HUES64 (cell line): ENCODE measurements around the gene C20orf204.

Experiments used
- H3K27ac ChIP-seq: 2 replicates; pipeline ENCODE4 v1.7.0; 2013; ENCODE audit warnings: low read depth, low read length, inconsistent platforms
- H3K27me3 ChIP-seq: 2 replicates; pipeline ENCODE4 v1.6.1; 2013; ENCODE audit warnings: mild to moderate bottlenecking, low read length; ENCODE audit not compliant: insufficient read depth
- H3K36me3 ChIP-seq: 2 replicates; pipeline ENCODE4 v1.6.1; 2013; ENCODE audit warnings: mild to moderate bottlenecking, low read length; ENCODE audit not compliant: insufficient read depth
- H3K4me1 ChIP-seq: 2 replicates; pipeline ENCODE4 v1.6.1; 2013; ENCODE audit warnings: mild to moderate bottlenecking, low read length, moderate library complexity; ENCODE audit not compliant: insufficient read depth
- H3K4me3 ChIP-seq: 2 replicates; pipeline ENCODE4 v1.5.1; 2013; ENCODE audit warnings: mild to moderate bottlenecking, low read length, moderate library complexity
- H3K9ac ChIP-seq: 2 replicates; pipeline ENCODE4 v1.6.1; 2013; ENCODE audit warnings: mild to moderate bottlenecking, low read depth, low read length
- H3K9me3 ChIP-seq: 2 replicates; pipeline ENCODE4 v1.6.1; 2013; ENCODE audit warnings: low read depth, low read length; ENCODE audit not compliant: insufficient read depth
- WGBS: fragments of 150-250, 120-280 bp; methylation state at CpG from one replicate; pipeline ENCODE4 v1.1.7; 2013; ENCODE audit warnings: missing lambda C conversion rate; 5-methylcytosine and 5-hydroxymethylcytosine counted together

The C20orf204 gene

GRCh38 chr20:64077094-64077493, 41.1 kb downstream of the C20orf204 start:
- no peaks in the 10 kb centered on the region for H3K9me3 ChIP-seq
- peaks cover 20% of the 10 kb centered on the region for H3K27me3 ChIP-seq
- WGBS: 92% methylated on average over 8 of the region's 8 CpGs
- H3K27ac ChIP-seq: no peak overlapping the region
- peaks cover 13% of the 10 kb centered on the region; the same call in 1 of the 2 replicates for H3K4me1 ChIP-seq
- no peak overlapping the region for H3K4me3 ChIP-seq
- peaks cover 7% of the 10 kb centered on the region for H3K36me3 ChIP-seq
- H3K9ac ChIP-seq: no peak overlapping the region

- peaks cover 7% of the 10 kb centered on the region for H3K36me3 ChIP-seq
- no peak overlapping the region for H3K9ac ChIP-seq
- no peak overlapping the region for H3K4me3 ChIP-seq
- WGBS: 91% methylated on average over 7 of the region's 7 CpGs
- H3K27me3 ChIP-seq: peaks cover 24% of the 10 kb centered on the region
- no peaks in the 10 kb centered on the region for H3K9me3 ChIP-seq
- H3K27ac ChIP-seq: no peak overlapping the region
- peaks cover 13% of the 10 kb centered on the region; the same call in 1 of the 2 replicates for H3K4me1 ChIP-seq
These were observed 41.5 kb downstream of the C20orf204 start for GRCh38 chr20:64077541-64077875.

- no peak overlapping the region for H3K4me3 ChIP-seq
- H3K9me3 ChIP-seq: no peaks in the 10 kb centered on the region
- 80% methylated on average over 15 of the region's 15 CpGs for WGBS
- H3K27me3 ChIP-seq: peaks cover 29% of the 10 kb centered on the region
- peaks cover 16% of the 10 kb centered on the region for H3K4me1 ChIP-seq
- peaks cover 7% of the 10 kb centered on the region for H3K36me3 ChIP-seq
- H3K9ac ChIP-seq: no peak overlapping the region
- no peak overlapping the region for H3K27ac ChIP-seq
These were observed 42.0 kb downstream of the C20orf204 start for GRCh38 chr20:64077876-64078551.

GRCh38 chr20:64078934-64079272, 42.9 kb downstream of the C20orf204 start:
- Histone ChIP-seq H3K4me1 (peaks cover 17% of the 10 kb centered on the region), H3K9ac (peak overlapping the region; percentile 83), H3K36me3 (peaks cover 2% of the 10 kb centered on the region), H3K27me3 (peaks cover 37% of the 10 kb centered on the region), H3K4me3 (peak overlapping the region; percentile 73), H3K9me3 (no peaks in the 10 kb centered on the region), H3K27ac (no peak overlapping the region)
- WGBS: 51% methylated on average over 3 of the region's 4 CpGs

GRCh38 chr20:64079273-64080012, 43.5 kb downstream of the C20orf204 start, which contains the start of gene RGS19:
TSS of gene RGS19 (minus strand) at chr20:64079518. CDS start at chr20:64076886, 2,632 bp downstream.
- H3K4me1 ChIP-seq: peaks cover 17% of the 10 kb centered on the region
- H3K27ac ChIP-seq: no peak within 1 kb of the TSS
- under 1% methylated on average over 71 of the region's 73 CpGs for WGBS
- peak within 1 kb of the TSS; percentile 78 for H3K4me3 ChIP-seq
- H3K36me3 ChIP-seq: no peaks in the 10 kb centered on the region
- no peaks in the 10 kb centered on the region for H3K9me3 ChIP-seq
- H3K9ac ChIP-seq: peak within 1 kb of the TSS; percentile 83
- peaks cover 42% of the 10 kb centered on the region for H3K27me3 ChIP-seq

GRCh38 chr20:64080013-64080812, 44.2 kb downstream of the C20orf204 start, which contains the start of gene OPRL1:
TSS of gene OPRL1 (plus strand) at chr20:64080082. CDS start at chr20:64092721, 12,639 bp downstream.
- Histone ChIP-seq H3K9me3 (no peaks in the 10 kb centered on the region), H3K27me3 (peaks cover 50% of the 10 kb centered on the region), H3K4me3 (peak within 1 kb of the TSS; percentile 78), H3K4me1 (peaks cover 17% of the 10 kb centered on the region), H3K36me3 (no peaks in the 10 kb centered on the region), H3K9ac (peak within 1 kb of the TSS; percentile 83), H3K27ac (no peak within 1 kb of the TSS)
- WGBS: 10% methylated on average over 62 of the region's 62 CpGs

- no peaks in the 10 kb centered on the region for H3K9me3 ChIP-seq
- H3K4me1 ChIP-seq: peaks cover 17% of the 10 kb centered on the region
- H3K27ac ChIP-seq: no peak overlapping the region
- no peak overlapping the region for H3K9ac ChIP-seq
- H3K27me3 ChIP-seq: peaks cover 58% of the 10 kb centered on the region
- 88% methylated on average over 16 of the region's 17 CpGs for WGBS
- peak overlapping the region; percentile 78 for H3K4me3 ChIP-seq
- no peaks in the 10 kb centered on the region for H3K36me3 ChIP-seq
These were observed 45.0 kb downstream of the C20orf204 start for GRCh38 chr20:64080813-64081623.

- peaks cover 62% of the 10 kb centered on the region for H3K27me3 ChIP-seq
- no peak overlapping the region for H3K9ac ChIP-seq
- no peak overlapping the region for H3K4me3 ChIP-seq
- no peaks in the 10 kb centered on the region for H3K9me3 ChIP-seq
- H3K4me1 ChIP-seq: peaks cover 17% of the 10 kb centered on the region
- H3K27ac ChIP-seq: no peak overlapping the region
- 93% methylated on average over 6 of the region's 6 CpGs for WGBS
- no peaks in the 10 kb centered on the region for H3K36me3 ChIP-seq
These were observed 45.6 kb downstream of the C20orf204 start for GRCh38 chr20:64081624-64081964.

GRCh38 chr20:64082126-64082731, 46.2 kb downstream of the C20orf204 start:
- no peaks in the 10 kb centered on the region for H3K36me3 ChIP-seq
- no peak overlapping the region for H3K4me3 ChIP-seq
- no peak overlapping the region for H3K27ac ChIP-seq
- 24% methylated on average over 13 of the region's 13 CpGs for WGBS
- H3K9me3 ChIP-seq: no peaks in the 10 kb centered on the region
- no peak overlapping the region for H3K9ac ChIP-seq
- peaks cover 62% of the 10 kb centered on the region for H3K27me3 ChIP-seq
- peaks cover 17% of the 10 kb centered on the region for H3K4me1 ChIP-seq

- H3K9ac ChIP-seq: no peak overlapping the region; the same call in 1 of the 2 replicates
- H3K27me3 ChIP-seq: peaks cover 62% of the 10 kb centered on the region
- WGBS: 23% methylated on average over 9 of the region's 13 CpGs
- no peak overlapping the region for H3K27ac ChIP-seq
- no peaks in the 10 kb centered on the region for H3K9me3 ChIP-seq
- peaks cover 17% of the 10 kb centered on the region for H3K4me1 ChIP-seq
- H3K36me3 ChIP-seq: no peaks in the 10 kb centered on the region
- peak overlapping the region; percentile 64 for H3K4me3 ChIP-seq
These were observed 46.9 kb downstream of the C20orf204 start for GRCh38 chr20:64082820-64083377.
